Heart left ventricle (tissue), 13 donors: ENCODE measurements around the gene ZNF423.

ENCODE experiments used
- POLR2A ChIP-seq, 2 donors: fragments of 450-650 bp; IDR thresholded peaks; one replicate each; pipeline ENCODE4 v1.6.1; 2017; ENCODE audit warnings: antibody characterized with exemption in 2 of 2, mild to moderate bottlenecking in 2 of 2, moderate library complexity in 2 of 2
- TF ChIP-seq, protein P1 (sequence below), 12 donors: fragments of 200-600 bp; sonication (generic) in 4 of 12; IDR thresholded peaks; one replicate each; pipeline versions ENCODE4 v1.5.0 to v1.8.0; 2018 to 2022; ENCODE audit warnings: antibody characterized with exemption in 12 of 12, mild to moderate bottlenecking in 5 of 12
- donor health status: ischemic (EF 13 %, LVEDD 7.1; RV severe dilation, severe dysfunction).
- donor health status: DM: no; HTN: yes; CAD: no.
- donor health status: DM: no; HTN: no; CAD: no.
- donor health status: ischemic (EF 25% LVEDD 6.9; RV normal size, moderate dysfunction).
- donor health status: ischemic (EF 25% LVEDD 5.7; RV mildly dilated, moderate dysfunction).
- donor health status: ischemic (EF 35%, LVEDD 5.7; RV mildly dilated, moderate dysfunction).
- donor health status: nonischemic (EF 11% LVEDD 7.7; RV severe dilation, severe dysfunction).
- donor health status: DM: yes; HTN: yes; CAD: no.
- donor health status: PGD.
- donor health status: ischemic (EF 29% LVEDD 5.4; RV normal size, mild dysfunction).
- donor health status: nonischemic (EF 23%, LVEDD 6.1; RV moderate dilation, normal function).

DNA sequence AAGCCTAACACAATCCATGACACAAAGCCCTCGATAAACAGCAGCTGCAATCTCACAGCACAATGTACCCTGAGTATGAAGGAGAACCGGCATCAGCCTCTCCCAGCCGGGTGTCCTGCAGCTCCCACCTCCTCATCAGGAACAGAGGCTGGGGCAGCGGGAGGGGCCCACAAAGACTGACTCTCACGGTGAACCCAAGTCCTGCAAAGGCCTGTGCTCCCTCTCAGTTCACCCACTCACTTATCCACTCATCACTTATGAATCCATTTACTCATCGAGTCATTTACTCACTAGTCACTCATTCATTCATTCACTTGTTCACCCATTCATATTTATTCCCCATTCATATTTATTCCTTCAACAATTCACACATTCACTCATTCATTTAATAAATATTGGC, 11.6 kb downstream of the ZNF423 start:
- TF ChIP-seq, protein P1, sequence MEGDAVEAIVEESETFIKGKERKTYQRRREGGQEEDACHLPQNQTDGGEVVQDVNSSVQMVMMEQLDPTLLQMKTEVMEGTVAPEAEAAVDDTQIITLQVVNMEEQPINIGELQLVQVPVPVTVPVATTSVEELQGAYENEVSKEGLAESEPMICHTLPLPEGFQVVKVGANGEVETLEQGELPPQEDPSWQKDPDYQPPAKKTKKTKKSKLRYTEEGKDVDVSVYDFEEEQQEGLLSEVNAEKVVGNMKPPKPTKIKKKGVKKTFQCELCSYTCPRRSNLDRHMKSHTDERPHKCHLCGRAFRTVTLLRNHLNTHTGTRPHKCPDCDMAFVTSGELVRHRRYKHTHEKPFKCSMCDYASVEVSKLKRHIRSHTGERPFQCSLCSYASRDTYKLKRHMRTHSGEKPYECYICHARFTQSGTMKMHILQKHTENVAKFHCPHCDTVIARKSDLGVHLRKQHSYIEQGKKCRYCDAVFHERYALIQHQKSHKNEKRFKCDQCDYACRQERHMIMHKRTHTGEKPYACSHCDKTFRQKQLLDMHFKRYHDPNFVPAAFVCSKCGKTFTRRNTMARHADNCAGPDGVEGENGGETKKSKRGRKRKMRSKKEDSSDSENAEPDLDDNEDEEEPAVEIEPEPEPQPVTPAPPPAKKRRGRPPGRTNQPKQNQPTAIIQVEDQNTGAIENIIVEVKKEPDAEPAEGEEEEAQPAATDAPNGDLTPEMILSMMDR (IDR thresholded peaks at IDR 0.05) = no peak
- no peak for TF ChIP-seq POLR2A (IDR thresholded peaks at IDR 0.05)
